ENCODE measurements around the gene PAIP2B.
"Not testable (repeated sequence)": the region's sequence is repeated elsewhere in the genome, so short reads cannot be mapped to it uniquely, and the experiment has no call there.

The PAIP2B gene

GRCh38 chr2:71226965-71227560 lies at the start of gene PAIP2B:
Gene PAIP2B (minus strand): TSS chr2:71227103. CDS start chr2:71202589, 24,514 bp downstream.
- peak; percentile 94 for DNase-seq (ENCODE audit: low spot score)

- DNase-seq (ENCODE audit: low spot score), result no peak
Observed at GRCh38 chr2:71275939-71276310, 49.0 kb upstream of the PAIP2B start.

- DNase-seq (ENCODE audit: low spot score), result no peak
Observed at GRCh38 chr2:71269511-71270090, 42.7 kb upstream of the PAIP2B start.

- DNase-seq (ENCODE audit: low spot score), result no peak
Observed at GRCh38 chr2:71263386-71263785, 36.5 kb upstream of the PAIP2B start.

- DNase-seq (ENCODE audit: low spot score), result no peak
Observed at GRCh38 chr2:71261534-71261933, 34.6 kb upstream of the PAIP2B start.

GRCh38 chr2:71256421-71256820 lies 29.5 kb upstream of the PAIP2B start:
- no peak for DNase-seq (ENCODE audit: low spot score)

GRCh38 chr2:71254776-71255175 lies 27.9 kb upstream of the PAIP2B start:
- no peak for DNase-seq (ENCODE audit: low spot score)

GRCh38 chr2:71254078-71254477 lies 27.2 kb upstream of the PAIP2B start:
- no peak for DNase-seq (ENCODE audit: low spot score)

- DNase-seq (ENCODE audit: low spot score), result no peak
Observed at GRCh38 chr2:71253476-71253875, 26.6 kb upstream of the PAIP2B start.

- DNase-seq (ENCODE audit: low spot score), result no peak
Observed at GRCh38 chr2:71252862-71253261, 26.0 kb upstream of the PAIP2B start.

- DNase-seq (ENCODE audit: low spot score), result no peak
Observed at GRCh38 chr2:71250935-71251334, 24.0 kb upstream of the PAIP2B start.

- no peak for DNase-seq (ENCODE audit: low spot score)
Observed at GRCh38 chr2:71244302-71244660, 17.4 kb upstream of the PAIP2B start.

GRCh38 chr2:71243634-71244301 lies 16.9 kb upstream of the PAIP2B start:
- no peak for DNase-seq (ENCODE audit: low spot score)

GRCh38 chr2:71240794-71241193 lies 13.9 kb upstream of the PAIP2B start:
- DNase-seq (ENCODE audit: low spot score), result no peak

- no peak for DNase-seq (ENCODE audit: low spot score)
Observed at GRCh38 chr2:71238089-71238488, 11.2 kb upstream of the PAIP2B start.

GRCh38 chr2:71235930-71236587 lies 9.2 kb upstream of the PAIP2B start:
- no peak for DNase-seq (ENCODE audit: low spot score)

- DNase-seq (ENCODE audit: low spot score), result not testable (repeated sequence)
Observed at GRCh38 chr2:71233072-71233471, 6.2 kb upstream of the PAIP2B start.

- DNase-seq (ENCODE audit: low spot score), result no peak
Observed at GRCh38 chr2:71226096-71226964, 573 bp downstream of the PAIP2B start.

- no peak for DNase-seq (ENCODE audit: low spot score)
Observed at GRCh38 chr2:71224935-71225334, 2.0 kb downstream of the PAIP2B start.

- no peak for DNase-seq (ENCODE audit: low spot score)
Observed at GRCh38 chr2:71224457-71224856, 2.4 kb downstream of the PAIP2B start.

GRCh38 chr2:71223767-71224333 lies 3.1 kb downstream of the PAIP2B start:
- DNase-seq (ENCODE audit: low spot score), result peak; percentile 16

- DNase-seq (ENCODE audit: low spot score), result no peak
Observed at GRCh38 chr2:71220743-71221142, 6.2 kb downstream of the PAIP2B start.

All from hepatic stellate cell (primary cell).